ENCODE results near the gene ADAM22. TPM values are rescaled to one million over a fixed set of nuclear protein-coding genes. Genes with fewer than 3 reads are reported as not detected.

ADAM22 gene
- total RNA-seq, 1 experiment from 2014 or later = 10.0 TPM

DNA sequence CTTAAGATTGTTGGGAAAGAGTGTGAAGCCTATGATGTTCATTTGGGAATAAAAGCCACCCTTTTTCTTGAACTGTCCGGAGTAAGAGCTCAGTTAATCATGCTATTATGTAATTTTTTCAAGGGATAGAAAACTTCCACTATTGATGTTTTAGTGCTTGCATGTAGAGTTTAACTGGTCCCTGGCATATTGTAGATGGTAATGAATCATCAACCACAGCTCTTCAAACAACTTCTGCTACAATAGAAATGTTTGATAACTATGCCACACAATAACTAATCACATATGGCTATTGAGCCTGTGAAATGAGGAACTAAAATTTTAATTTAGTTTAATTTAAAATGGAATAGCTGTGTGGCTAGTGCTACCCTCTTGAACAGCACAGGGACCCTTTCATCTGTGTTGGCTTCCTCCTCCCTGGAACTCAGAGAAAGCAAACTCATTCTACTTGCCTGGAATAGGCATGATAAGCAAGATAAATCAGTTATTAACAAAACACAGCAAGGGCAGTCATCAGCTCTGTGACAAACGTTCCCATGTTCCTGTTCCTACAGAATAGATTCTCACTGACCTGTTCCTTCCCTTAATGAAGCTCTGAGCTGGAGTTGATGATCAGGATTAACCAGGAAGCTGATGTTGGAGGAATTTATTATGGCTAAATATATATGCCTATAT, 290.7 kb downstream of the ADAM22 start:
- ATAC-seq = no peak

DNA sequence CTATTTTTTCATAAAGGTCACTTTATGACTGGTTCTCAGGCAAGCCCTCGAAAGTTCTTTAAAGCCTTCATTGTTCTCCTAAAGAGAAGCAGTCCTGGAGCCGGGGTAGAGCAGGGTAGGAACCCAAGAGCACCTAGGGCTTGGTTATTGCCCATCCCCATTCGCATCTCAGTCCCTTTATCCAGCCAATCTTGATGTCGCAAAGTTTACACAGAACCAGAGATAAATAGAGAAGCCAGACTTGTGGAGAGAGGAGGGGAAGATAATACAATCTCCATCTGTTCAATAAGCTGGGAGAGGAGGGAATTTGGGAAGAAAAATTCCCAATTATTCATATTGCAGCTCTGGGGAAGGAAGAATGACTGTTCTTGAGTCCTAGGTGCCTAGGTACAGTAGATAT, 292.1 kb downstream of the ADAM22 start:
- Histone ChIP-seq H3K27me3 (ENCODE audit: insufficient read depth, low read length) (no peaks in the 10 kb centered on the region), H3K4me2 (ENCODE audit: low read length) (peak overlapping the region; percentile 60; the same call in 1 of the 2 replicates), H3K9me3 (ENCODE audit: control insufficient read depth in 1 of 2, insufficient read depth in 1 of 2, low read depth in 1 of 2, low read length in 2 of 2) (no peaks in the 10 kb centered on the region), H3K36me3 (ENCODE audit: control insufficient read depth in 1 of 2, insufficient read depth in 2 of 2, low read length in 2 of 2) (no peaks in the 10 kb centered on the region), H4K20me1 (ENCODE audit: insufficient read depth) (no peaks in the 10 kb centered on the region), H3K79me2 (ENCODE audit: insufficient read depth, low read length) (no peaks in the 10 kb centered on the region), H3K9me2 (ENCODE audit: insufficient read depth) (no peaks in the 10 kb centered on the region), H2AFZ (ENCODE audit: low read depth, low read length, poor library complexity, severe bottlenecking) (no peak overlapping the region), H3K4me3 (replicated peaks in 1 of 2; ENCODE audit: low read depth in 1 of 2, low read length in 2 of 2) (no peak overlapping the region), H3K27ac (ENCODE audit: low read depth, low read length) (no peak overlapping the region), H3K9ac (ENCODE audit: low read length) (no peak overlapping the region), H3K4me1 (ENCODE audit: control insufficient read depth in 1 of 2, insufficient read depth in 2 of 2, low read length in 2 of 2) (peaks cover 17 to 38% of the 10 kb centered on the region in 2 experiments)
- RAD21 ChIA-PET (ENCODE audit: low non-redundant PET in 1 of 2, low total read pairs in 2 of 2, uncharacterized antibody in 2 of 2, unreplicated experiment in 2 of 2) = no interaction called here
- no TSS peak for BruUV-seq (replicated peaks)
- intact Hi-C loops (cut with micrococcal nuclease) = no loop called here
- CTCF ChIA-PET = no interaction called here
- no peak for ATAC-seq
- no peak for DNase-seq (ENCODE audit: low read depth, low spot score)
- POLR2A ChIA-PET = no interaction called here
- TF ChIP-seq YY1 (IDR thresholded peaks at IDR 0.05; ENCODE audit: extremely low read depth, insufficient replicate concordance, low read depth, low read length) = no peak
- no peak for TF ChIP-seq TCF7L2 (IDR thresholded peaks at IDR 0.05; ENCODE audit: borderline replicate concordance, extremely low read depth, insufficient read depth, insufficient read length)
- TF ChIP-seq, protein P1, sequence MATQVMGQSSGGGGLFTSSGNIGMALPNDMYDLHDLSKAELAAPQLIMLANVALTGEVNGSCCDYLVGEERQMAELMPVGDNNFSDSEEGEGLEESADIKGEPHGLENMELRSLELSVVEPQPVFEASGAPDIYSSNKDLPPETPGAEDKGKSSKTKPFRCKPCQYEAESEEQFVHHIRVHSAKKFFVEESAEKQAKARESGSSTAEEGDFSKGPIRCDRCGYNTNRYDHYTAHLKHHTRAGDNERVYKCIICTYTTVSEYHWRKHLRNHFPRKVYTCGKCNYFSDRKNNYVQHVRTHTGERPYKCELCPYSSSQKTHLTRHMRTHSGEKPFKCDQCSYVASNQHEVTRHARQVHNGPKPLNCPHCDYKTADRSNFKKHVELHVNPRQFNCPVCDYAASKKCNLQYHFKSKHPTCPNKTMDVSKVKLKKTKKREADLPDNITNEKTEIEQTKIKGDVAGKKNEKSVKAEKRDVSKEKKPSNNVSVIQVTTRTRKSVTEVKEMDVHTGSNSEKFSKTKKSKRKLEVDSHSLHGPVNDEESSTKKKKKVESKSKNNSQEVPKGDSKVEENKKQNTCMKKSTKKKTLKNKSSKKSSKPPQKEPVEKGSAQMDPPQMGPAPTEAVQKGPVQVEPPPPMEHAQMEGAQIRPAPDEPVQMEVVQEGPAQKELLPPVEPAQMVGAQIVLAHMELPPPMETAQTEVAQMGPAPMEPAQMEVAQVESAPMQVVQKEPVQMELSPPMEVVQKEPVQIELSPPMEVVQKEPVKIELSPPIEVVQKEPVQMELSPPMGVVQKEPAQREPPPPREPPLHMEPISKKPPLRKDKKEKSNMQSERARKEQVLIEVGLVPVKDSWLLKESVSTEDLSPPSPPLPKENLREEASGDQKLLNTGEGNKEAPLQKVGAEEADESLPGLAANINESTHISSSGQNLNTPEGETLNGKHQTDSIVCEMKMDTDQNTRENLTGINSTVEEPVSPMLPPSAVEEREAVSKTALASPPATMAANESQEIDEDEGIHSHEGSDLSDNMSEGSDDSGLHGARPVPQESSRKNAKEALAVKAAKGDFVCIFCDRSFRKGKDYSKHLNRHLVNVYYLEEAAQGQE (IDR thresholded peaks at IDR 0.05; ENCODE audit: low read depth) = no peak
- TF ChIP-seq, protein P2, sequence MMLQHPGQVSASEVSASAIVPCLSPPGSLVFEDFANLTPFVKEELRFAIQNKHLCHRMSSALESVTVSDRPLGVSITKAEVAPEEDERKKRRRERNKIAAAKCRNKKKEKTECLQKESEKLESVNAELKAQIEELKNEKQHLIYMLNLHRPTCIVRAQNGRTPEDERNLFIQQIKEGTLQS (IDR thresholded peaks at IDR 0.05) = no peak
- TF ChIP-seq JUND (IDR thresholded peaks at IDR 0.05) = no peak
- TF ChIP-seq CEBPB (IDR thresholded peaks at IDR 0.05; ENCODE audit: low read depth) = no peak
- no peak for TF ChIP-seq POLR2A (IDR thresholded peaks at IDR 0.05; ENCODE audit: borderline replicate concordance, extremely low read depth, insufficient read depth, insufficient read length)
- TF ChIP-seq SIN3A (IDR thresholded peaks at IDR 0.05; ENCODE audit: low read depth) = no peak
- no peak for TF ChIP-seq CBX3 (IDR thresholded peaks at IDR 0.05; ENCODE audit: low read depth)
- TF ChIP-seq, protein P3, sequence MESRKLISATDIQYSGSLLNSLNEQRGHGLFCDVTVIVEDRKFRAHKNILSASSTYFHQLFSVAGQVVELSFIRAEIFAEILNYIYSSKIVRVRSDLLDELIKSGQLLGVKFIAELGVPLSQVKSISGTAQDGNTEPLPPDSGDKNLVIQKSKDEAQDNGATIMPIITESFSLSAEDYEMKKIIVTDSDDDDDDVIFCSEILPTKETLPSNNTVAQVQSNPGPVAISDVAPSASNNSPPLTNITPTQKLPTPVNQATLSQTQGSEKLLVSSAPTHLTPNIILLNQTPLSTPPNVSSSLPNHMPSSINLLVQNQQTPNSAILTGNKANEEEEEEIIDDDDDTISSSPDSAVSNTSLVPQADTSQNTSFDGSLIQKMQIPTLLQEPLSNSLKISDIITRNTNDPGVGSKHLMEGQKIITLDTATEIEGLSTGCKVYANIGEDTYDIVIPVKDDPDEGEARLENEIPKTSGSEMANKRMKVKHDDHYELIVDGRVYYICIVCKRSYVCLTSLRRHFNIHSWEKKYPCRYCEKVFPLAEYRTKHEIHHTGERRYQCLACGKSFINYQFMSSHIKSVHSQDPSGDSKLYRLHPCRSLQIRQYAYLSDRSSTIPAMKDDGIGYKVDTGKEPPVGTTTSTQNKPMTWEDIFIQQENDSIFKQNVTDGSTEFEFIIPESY (IDR thresholded peaks at IDR 0.05; ENCODE audit: extremely low read depth, insufficient replicate concordance, low read length) = no peak
- TF ChIP-seq SP1 (IDR thresholded peaks at IDR 0.05; ENCODE audit: low read depth) = no peak
- TF ChIP-seq FOSL1 (IDR thresholded peaks at IDR 0.05; ENCODE audit: low read depth) = no peak

More for the DNA sequence above, 290.7 kb downstream of the ADAM22 start:
- Histone ChIP-seq H3K9me3 (ENCODE audit: control insufficient read depth in 1 of 2, insufficient read depth in 1 of 2, low read depth in 1 of 2, low read length in 2 of 2) (no peaks in the 10 kb centered on the region), H4K20me1 (ENCODE audit: insufficient read depth) (no peaks in the 10 kb centered on the region), H2AFZ (ENCODE audit: low read depth, low read length, poor library complexity, severe bottlenecking) (no peak overlapping the region), H3K4me1 (ENCODE audit: control insufficient read depth in 1 of 2, insufficient read depth in 2 of 2, low read length in 2 of 2) (peaks cover 22 to 50% of the 10 kb centered on the region in 2 experiments), H3K36me3 (ENCODE audit: control insufficient read depth in 1 of 2, insufficient read depth in 2 of 2, low read length in 2 of 2) (no peaks in the 10 kb centered on the region), H3K27ac (ENCODE audit: low read depth, low read length) (no peak overlapping the region), H3K4me3 (replicated peaks in 1 of 2; ENCODE audit: low read depth in 1 of 2, low read length in 2 of 2) (no peak overlapping the region), H3K9ac (ENCODE audit: low read length) (no peak overlapping the region), H3K79me2 (ENCODE audit: insufficient read depth, low read length) (no peaks in the 10 kb centered on the region), H3K9me2 (ENCODE audit: insufficient read depth) (no peaks in the 10 kb centered on the region), H3K4me2 (ENCODE audit: low read length) (peak overlapping the region; percentile 36), H3K27me3 (ENCODE audit: insufficient read depth, low read length) (no peaks in the 10 kb centered on the region)
- POLR2A ChIA-PET = no interaction called here
- TF ChIP-seq ELF1 (IDR thresholded peaks at IDR 0.05; ENCODE audit: borderline replicate concordance, low read depth) (no peak), SP1 (IDR thresholded peaks at IDR 0.05; ENCODE audit: low read depth) (peak; percentile 44; the same call in 1 of the 2 replicates), CEBPB (IDR thresholded peaks at IDR 0.05; ENCODE audit: low read depth) (peak; percentile 32; the same call in 1 of the 2 replicates), TCF7L2 (IDR thresholded peaks at IDR 0.05; ENCODE audit: borderline replicate concordance, extremely low read depth, insufficient read depth, insufficient read length) (no peak), EGR1 (IDR thresholded peaks at IDR 0.05; ENCODE audit: low read depth) (no peak), JUND (IDR thresholded peaks at IDR 0.05) (peak; percentile 22; the same call in 1 of the 2 replicates), FOSL1 (IDR thresholded peaks at IDR 0.05; ENCODE audit: low read depth) (peak; percentile 35; the same call in 1 of the 2 replicates)
- RAD21 ChIA-PET (ENCODE audit: low non-redundant PET in 1 of 2, low total read pairs in 2 of 2, uncharacterized antibody in 2 of 2, unreplicated experiment in 2 of 2) = no interaction called here
- CTCF ChIA-PET = no interaction called here
- no peak for DNase-seq (ENCODE audit: low read depth, low spot score)
- no TSS peak for BruUV-seq (replicated peaks)
- intact Hi-C loops (cut with micrococcal nuclease) = no loop called here
